Caco-2 (cell line): ENCODE data around the gene NFASC. TPM values are rescaled to one million over a fixed set of nuclear protein-coding genes. Genes with fewer than 3 reads are reported as not detected.

Experiments used
- BruUV-seq: library from RNA; stranded (reverse); fragments of 400-500 nt; replicated peaks from 2 replicates; lab custom pipeline; 2021; lab: Mats Ljungman, UMichigan
- CTCF ChIA-PET: fragments of 300-600 bp; sonication (Branson Sonifier 250); formaldehyde crosslinking; loops from one replicate; lab custom pipeline; 2022; ENCODE audit warnings: antibody characterized with exemption; lab: Charles Lee
- POLR2A ChIA-PET: fragments of 300-600 bp; sonication (Branson Sonifier 250); formaldehyde crosslinking; loops from one replicate; lab custom pipeline; 2022; ENCODE audit warnings: antibody characterized with exemption; lab: Charles Lee
- DNase-seq, 2 experiments: peaks; one replicate each; pipeline versions ENCODE4 v3.0.0 to v3.0.0-alpha.2; 2020 to 2022
- H3K27me3 ChIP-seq: replicated peaks from 2 replicates; pipeline ENCODE4 v1.6.0; 2011; ENCODE audit warnings: low read length; ENCODE audit not compliant: control insufficient read depth, insufficient read depth
- H3K36me3 ChIP-seq: 2 replicates; pipeline ENCODE4 v1.5.1; 2011; ENCODE audit warnings: low read length; ENCODE audit not compliant: control insufficient read depth, insufficient read depth
- H3K4me1 ChIP-seq: fragments of 250-450 bp; sonication (Bioruptor Pico); 2 replicates; pipeline ENCODE4 v1.5.1; 2020; ENCODE audit warnings: mild to moderate bottlenecking
- H3K4me3 ChIP-seq: 2 replicates; pipeline ENCODE4 v1.5.1; 2011; ENCODE audit warnings: low read depth, mild to moderate bottlenecking, control low read depth, low read length
- H3K9me3 ChIP-seq: fragments of 250-450 bp; sonication (Bioruptor Pico); 2 replicates; pipeline ENCODE4 v1.5.1; 2020; ENCODE audit warnings: mild to moderate bottlenecking, moderate library complexity
- H3K27ac Mint-ChIP-seq: one replicate; pipeline ENCODE4 v1.8.0; 2022; ENCODE audit warnings: mixed read lengths; ENCODE audit not compliant: unreplicated experiment
- H3K27me3 Mint-ChIP-seq: one replicate; pipeline ENCODE4 v1.8.0; 2022; ENCODE audit warnings: mixed read lengths; ENCODE audit not compliant: insufficient read depth, unreplicated experiment
- H3K36me3 Mint-ChIP-seq: one replicate; pipeline ENCODE4 v1.8.0; 2022; ENCODE audit warnings: mild to moderate bottlenecking, mixed read lengths; ENCODE audit not compliant: insufficient read depth, unreplicated experiment
- H3K4me1 Mint-ChIP-seq: one replicate; pipeline ENCODE4 v1.8.0; 2022; ENCODE audit warnings: low read depth, mixed read lengths; ENCODE audit not compliant: unreplicated experiment
- H3K4me3 Mint-ChIP-seq: one replicate; pipeline ENCODE4 v1.8.0; 2022; ENCODE audit warnings: mild to moderate bottlenecking, moderate library complexity, mixed read lengths; ENCODE audit not compliant: unreplicated experiment
- H3K9me3 Mint-ChIP-seq: one replicate; pipeline ENCODE4 v1.8.0; 2022; ENCODE audit warnings: mixed read lengths; ENCODE audit not compliant: unreplicated experiment
- CTCF ChIP-seq, 2 experiments: fragments of 200-600 bp in 1 of 2; IDR thresholded peaks; 1 replicate in 1 of 2; 2 replicates in 1 of 2; pipeline versions ENCODE4 v1.5.1 to v1.8.0; 2011 to 2022; ENCODE audit warnings: antibody characterized with exemption in 1 of 2, control low read depth in 1 of 2, inconsistent platforms in 1 of 2, low read depth in 1 of 2, low read length in 1 of 2, mild to moderate bottlenecking in 1 of 2, moderate library complexity in 1 of 2; ENCODE audit not compliant: insufficient read depth in 1 of 2, severe bottlenecking in 1 of 2, unreplicated experiment in 1 of 2
- intact Hi-C: fragments of 100-400 bp; cut with micrococcal nuclease; formaldehyde crosslinking; loops from one replicate; pipeline ENCODE4 v1.10.0; 2022; ENCODE audit not compliant: unreplicated experiment
- total RNA-seq: library from RNA; stranded (reverse); gene quantifications from 2 replicates; pipeline ENCODE4 v1.2.3, GENCODE V29; 2022

NFASC gene
- total RNA-seq, 1 experiment from 2014 or later, result 1.3 TPM

- no peak for TF ChIP-seq CTCF (IDR thresholded peaks at IDR 0.05; ENCODE audit: insufficient read depth in 1 of 2, low read depth in 1 of 2, low read length in 1 of 2, severe bottlenecking in 1 of 2, unreplicated experiment in 1 of 2)
- H3K36me3 Mint-ChIP-seq, result no peaks in the 10 kb centered on the region
- CTCF ChIA-PET, result interaction anchor here (0.5 to 1.6 kb wide), 2 partner anchors 101 to 149 kb away, joined by 3 to 7 read pairs; no protein-coding TSS in a partner anchor
- H3K9me3 Mint-ChIP-seq, result no peaks in the 10 kb centered on the region
- H3K4me1 ChIP-seq, result no peaks in the 10 kb centered on the region
- H3K4me3 ChIP-seq, result no peak overlapping the region
- no peaks in the 10 kb centered on the region for H3K4me1 Mint-ChIP-seq
- intact Hi-C loops, result loop anchor here (5.0 kb wide), 2 partner anchors 133 to 153 kb away; no protein-coding TSS in a partner anchor
- H3K4me3 Mint-ChIP-seq, result no peak overlapping the region
- peaks cover 1% of the 10 kb centered on the region for H3K27me3 ChIP-seq
- BruUV-seq, result no TSS peak
- H3K27ac Mint-ChIP-seq, result no peak overlapping the region
- DNase-seq, result peak in 1 of 2 experiments; percentile 45
- no peaks in the 10 kb centered on the region for H3K9me3 ChIP-seq
- H3K36me3 ChIP-seq, result no peaks in the 10 kb centered on the region
- H3K27me3 Mint-ChIP-seq, result peaks cover 28% of the 10 kb centered on the region
- POLR2A ChIA-PET, result no interaction called here
Measured at GRCh38 chr1:204960306-204961125, 89.9 kb downstream of the NFASC start.

GRCh38 chr1:204961765-204962419 is 91.2 kb downstream of the NFASC start:
- no peaks in the 10 kb centered on the region for H3K36me3 ChIP-seq
- H3K27me3 Mint-ChIP-seq, result peaks cover 21% of the 10 kb centered on the region
- H3K36me3 Mint-ChIP-seq, result no peaks in the 10 kb centered on the region
- H3K4me1 Mint-ChIP-seq, result no peaks in the 10 kb centered on the region
- no peaks in the 10 kb centered on the region for H3K9me3 ChIP-seq
- no peaks in the 10 kb centered on the region for H3K4me1 ChIP-seq
- no peak overlapping the region for H3K4me3 ChIP-seq
- TF ChIP-seq CTCF (IDR thresholded peaks at IDR 0.05; ENCODE audit: insufficient read depth in 1 of 2, low read depth in 1 of 2, low read length in 1 of 2, severe bottlenecking in 1 of 2, unreplicated experiment in 1 of 2), result no peak
- H3K9me3 Mint-ChIP-seq, result no peaks in the 10 kb centered on the region
- H3K27ac Mint-ChIP-seq, result no peak overlapping the region
- ChIA-PET POLR2A (no interaction called here), CTCF (no interaction called here)
- no TSS peak for BruUV-seq
- no peak overlapping the region for H3K4me3 Mint-ChIP-seq
- intact Hi-C loops, result loop anchor here (5.0 kb wide), 2 partner anchors 135 to 155 kb away; no protein-coding TSS in a partner anchor
- no peak for DNase-seq
- peaks cover 1% of the 10 kb centered on the region for H3K27me3 ChIP-seq
